RKO (cell line): Measurements from ENCODE around the gene ZNF524.
A peak's percentile ranks its signal among the peaks of the same experiment; 100 is the strongest.

Source experiments
- DNase-seq: peaks from one replicate; pipeline ENCODE4 v3.0.0-alpha.2; 2016; ENCODE audit warnings: low spot score

Gene ZNF524

DNA sequence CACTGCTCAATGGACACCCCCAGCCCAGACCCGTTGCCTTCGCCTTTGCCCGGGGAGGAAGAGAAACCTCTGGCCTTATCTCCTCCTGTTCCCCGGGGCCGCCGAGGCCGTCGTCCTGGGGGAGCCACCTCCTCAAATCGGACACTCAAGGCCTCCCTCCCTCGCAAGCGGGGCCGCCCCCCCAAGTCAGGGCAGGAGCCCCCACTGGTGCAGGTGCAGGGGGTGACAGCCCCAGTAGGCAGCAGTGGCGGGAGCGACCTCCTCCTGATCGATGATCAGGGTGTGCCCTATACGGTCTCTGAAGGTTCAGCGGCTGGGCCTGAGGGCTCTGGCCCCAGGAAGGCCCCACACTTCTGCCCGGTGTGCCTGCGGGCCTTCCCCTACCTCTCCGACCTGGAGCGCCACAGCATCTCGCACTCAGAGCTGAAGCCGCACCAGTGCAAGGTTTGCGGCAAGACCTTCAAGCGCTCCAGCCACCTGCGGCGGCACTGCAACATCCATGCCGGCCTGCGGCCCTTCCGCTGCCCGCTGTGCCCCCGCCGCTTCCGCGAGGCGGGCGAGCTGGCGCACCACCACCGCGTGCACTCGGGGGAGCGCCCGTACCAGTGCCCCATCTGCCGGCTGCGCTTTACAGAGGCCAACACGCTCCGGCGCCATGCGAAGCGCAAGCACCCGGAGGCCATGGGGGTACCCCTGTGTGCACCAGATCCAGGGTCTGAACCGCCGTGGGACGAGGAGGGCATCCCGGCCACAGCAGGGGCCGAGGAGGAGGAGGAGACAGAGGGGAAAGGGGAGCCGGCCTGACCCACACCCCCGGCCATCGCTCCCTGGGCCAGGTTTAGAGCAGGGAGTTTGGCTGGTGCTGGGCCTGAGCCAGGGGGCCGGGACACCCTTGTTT lies 2.3 kb downstream of the ZNF524 start:
- no peak for DNase-seq

DNA sequence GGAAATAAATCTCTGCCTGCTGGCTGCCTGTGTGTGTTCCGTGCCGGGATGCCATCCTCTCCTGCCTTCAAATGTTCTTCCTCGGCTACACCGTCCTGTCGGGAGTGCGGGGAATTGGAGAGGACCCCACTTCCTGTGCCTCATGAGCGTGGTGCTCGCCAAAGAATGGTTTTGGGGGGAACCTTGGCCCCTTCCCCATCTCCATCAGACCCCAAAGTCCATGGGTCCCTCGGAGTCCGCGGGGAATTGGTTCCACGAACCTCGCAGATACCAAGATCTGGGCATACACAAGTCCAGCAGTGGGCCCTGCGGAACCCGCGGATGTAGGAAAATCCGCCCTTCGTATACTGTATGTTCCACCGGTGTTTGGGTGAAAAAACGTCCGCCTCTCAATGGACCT lies 3.0 kb downstream of the ZNF524 start:
- DNase-seq, result no peak

DNA sequence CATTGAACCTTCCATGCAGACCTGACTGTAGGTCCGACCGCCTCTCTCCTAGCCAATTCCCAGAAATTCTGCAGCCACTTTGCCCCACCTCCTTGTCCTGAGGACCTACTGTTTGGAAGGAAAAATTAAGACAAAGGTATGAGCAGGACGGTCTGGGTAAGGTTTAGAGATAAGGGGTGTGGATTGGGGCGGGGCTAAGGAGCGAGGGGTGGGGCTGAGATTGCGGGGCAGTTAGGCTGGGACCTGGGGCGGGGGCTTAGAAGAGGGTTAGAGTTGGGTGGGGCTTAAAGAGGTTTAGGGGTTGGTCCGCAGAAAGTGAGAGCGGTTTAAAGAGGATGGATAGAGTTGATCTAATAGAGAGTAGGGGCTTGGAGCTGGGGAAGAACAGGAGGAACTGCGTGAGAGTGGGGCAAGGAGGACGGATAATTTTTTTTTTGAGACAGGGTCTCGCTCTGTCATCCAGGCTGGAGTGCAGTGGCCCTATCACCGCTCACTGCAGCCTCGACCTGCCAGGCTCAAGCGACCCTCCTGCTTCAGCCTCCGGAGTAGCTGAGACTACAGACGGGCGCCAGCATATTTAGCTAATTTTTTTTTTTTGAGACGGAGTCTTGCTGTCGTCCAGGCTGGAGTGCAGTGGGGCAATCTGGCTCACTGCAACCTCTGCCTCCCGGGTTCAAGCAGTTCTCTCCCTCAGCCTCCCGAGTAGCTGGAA lies 3.6 kb downstream of the ZNF524 start:
- DNase-seq, result no peak

DNA sequence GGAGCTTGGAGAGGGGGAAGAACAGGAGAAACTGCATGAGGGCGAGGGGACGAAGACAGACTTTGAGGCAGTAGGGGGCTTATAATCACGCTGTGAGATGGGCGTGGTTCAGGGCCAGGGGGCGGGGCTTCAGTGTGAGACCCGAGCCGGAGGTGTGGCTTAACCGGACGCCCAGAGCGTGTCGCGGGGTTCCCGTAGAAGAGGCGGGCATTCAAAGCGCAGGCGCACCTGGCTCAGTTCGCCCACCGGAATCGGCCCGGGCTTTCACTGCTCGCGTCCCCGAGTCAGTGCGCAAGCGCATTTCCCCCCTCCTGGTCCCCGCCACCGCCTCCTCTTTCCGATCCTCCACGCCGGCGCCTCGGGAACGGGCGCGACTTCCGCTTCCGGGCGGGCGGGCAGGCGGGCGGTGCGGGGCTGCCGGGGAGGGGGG lies 5.1 kb downstream of the ZNF524 start:
- DNase-seq, result peak; percentile 98

DNA sequence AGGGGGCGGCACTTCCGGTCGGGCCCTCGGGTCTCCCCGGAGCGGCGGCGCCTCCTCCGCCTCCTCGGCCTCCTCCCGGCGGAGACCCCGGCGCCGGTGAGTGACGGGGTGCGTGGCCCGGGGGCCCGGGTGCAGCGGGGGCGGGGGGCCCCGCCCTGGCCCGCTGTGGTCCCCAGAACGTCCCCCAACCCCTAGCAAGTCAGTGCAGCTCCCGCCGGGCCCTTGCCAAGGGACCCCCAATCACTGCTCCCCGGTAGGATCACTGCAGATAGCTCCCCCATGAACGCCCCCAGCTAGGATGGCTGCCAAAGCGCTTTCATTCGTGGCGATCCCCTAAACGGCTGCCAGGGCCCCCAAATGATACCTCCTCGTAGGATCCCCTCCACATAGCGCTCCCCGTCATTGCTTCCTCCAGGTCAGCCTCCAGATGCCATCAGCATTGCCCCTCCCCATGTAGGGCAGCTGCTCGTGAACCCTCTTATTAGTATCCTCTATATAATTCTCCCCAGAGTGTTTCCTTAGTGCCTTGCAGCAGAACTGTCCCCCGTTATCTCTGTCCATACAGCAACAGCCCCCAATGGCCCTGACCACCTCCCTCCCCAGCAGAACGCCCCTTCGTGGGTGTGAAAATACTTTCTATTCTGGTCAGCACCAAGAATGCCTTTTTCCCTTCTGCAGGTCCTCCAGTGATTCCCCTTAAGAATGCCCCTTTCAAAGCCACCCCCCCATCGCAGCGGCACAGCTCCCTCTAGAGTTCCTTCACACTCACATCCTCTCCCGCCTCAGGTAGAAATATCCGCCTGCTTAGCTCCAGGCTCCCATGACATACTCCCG lies 5.8 kb downstream of the ZNF524 start, which contains the start of gene ZNF865:
TSS of gene ZNF865 (plus strand) at position 11 of the 834 bp plus-strand sequence. CDS start 7,972 bp downstream, outside the sequence.
- DNase-seq, result peak; percentile 87

DNA sequence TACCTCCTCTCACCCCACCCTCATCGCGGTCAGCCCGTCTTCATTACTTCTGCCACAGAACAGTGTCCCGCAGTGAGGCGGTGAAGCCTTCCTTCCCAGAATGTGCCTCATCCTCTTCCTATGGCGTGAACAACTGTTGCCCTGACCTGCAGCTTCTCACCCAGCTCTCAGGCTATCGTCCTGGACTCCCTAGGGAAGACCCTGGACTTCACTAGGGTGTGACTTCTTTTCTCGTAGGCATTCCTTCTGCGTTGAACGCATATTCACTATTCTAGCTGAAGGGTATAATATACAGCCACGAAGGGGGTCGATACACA lies 6.3 kb downstream of the ZNF524 start:
- DNase-seq, result no peak

DNA sequence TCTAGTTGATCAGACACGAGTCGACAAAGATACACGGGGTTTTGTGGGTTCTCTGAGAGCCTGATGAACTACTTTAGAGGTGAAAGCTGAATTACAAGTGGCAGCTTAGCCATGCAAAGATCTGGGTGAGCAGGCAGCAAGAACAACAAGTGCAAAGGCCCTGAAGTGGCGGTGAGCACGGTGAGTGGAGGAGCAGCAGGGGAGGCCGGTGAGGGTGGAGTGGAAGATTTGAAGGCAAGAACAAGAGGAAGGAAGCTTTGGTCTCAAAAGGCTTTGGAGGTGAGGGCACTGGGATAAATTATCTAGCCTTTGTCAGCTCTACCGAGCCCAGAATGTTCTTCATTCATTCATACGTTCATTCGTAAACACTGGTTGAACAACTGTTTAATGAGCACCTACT lies 6.7 kb downstream of the ZNF524 start:
- DNase-seq, result no peak

DNA sequence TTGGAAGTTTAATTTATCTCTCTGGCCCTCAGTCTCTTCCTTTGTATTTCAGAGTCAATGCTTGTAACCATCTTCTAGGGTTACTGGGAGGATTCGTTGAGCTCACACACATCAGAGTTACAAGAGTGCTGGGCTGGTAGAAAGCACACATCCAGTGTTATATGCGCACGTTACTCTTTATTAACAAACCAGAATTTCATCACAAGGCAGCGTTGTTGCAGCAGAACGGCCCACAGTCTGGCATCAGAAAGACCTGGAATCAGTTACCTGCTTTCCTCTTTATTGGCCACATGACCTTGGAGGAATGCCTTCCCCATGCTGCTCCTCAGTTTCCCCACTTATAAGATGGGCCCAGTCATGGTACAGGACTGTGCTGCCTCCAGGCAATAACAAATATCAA lies 9.2 kb downstream of the ZNF524 start:
- no peak for DNase-seq

DNA sequence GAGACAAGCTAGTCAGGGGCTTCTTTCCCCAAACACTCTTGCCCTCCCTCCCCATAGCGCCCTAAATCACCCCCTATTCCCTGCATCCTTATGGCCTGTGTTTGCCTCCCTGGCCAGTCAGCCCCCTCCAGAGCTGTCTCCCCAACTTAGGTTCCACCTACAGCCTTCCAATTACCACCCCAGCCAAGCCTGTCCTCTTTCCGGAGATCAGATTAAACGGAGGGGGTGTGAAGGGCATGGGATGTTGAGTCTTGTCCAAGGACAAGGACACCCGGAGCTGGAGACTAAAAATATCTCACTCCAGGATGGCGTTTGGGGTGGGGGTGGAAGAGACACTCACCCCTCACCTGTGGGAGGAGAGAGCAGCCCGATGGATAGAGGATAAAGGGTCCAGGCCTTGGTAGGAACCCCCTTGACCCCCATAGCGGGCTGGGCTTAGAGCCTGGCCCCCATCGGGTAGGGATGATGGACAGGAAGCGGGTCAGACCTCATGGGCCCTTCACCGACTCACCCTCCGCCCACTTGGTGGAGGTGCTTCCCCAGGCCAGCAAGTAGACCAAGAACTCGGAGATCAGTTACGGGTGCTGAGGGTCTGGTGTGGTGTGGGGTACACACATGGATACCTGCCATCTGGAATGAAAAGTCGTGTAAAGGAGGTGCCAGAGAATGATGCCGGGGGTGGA lies 11.4 kb downstream of the ZNF524 start:
- DNase-seq, result no peak

DNA sequence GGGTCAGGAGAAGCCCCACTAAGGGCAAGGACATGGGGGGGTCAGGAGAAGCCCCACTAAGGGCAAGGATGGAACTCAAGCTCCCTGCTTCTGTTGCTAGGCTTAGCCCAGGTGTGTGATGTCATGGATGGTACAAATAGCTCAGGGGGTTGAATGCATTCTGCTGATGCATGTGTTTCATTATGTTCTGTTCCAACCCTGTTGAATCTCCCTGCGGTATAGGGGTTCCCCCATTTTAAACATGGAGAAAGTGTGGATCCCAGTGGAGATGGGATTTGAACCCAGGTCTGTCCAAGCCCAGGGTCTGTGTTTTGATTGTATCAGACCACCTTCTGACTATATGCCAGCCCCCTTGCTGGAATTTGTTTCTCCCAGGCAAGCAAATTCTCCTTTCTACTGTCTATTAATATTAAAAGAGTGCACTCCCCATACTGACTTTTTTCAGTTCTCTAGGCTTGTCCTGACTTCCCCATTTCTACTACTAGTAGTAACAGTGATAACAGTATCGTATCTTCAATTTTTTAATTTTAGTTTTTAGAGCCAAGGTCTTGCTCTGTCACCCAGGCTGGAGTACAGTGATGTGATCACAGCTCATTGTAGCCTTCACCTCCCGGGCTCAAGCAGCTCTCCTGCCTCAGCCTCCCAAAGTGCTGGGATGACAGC lies 12.0 kb downstream of the ZNF524 start:
- DNase-seq, result no peak

DNA sequence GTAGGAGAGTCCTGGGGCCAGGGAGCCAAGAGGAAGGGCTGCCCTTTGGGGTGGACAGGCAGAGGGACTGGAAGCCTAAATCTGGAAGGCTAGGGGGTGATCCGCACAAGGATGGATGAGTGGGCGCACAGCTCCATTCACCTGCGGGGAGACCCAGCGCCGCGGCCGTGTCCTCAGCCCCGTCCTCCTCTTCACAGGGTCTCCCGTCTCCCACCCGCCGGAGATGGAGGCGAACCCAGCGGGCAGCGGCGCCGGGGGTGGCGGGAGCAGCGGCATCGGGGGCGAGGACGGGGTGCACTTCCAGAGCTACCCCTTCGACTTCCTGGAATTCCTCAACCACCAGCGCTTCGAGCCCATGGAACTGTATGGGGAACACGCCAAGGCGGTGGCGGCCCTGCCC lies 13.3 kb downstream of the ZNF524 start:
- no peak for DNase-seq

DNA sequence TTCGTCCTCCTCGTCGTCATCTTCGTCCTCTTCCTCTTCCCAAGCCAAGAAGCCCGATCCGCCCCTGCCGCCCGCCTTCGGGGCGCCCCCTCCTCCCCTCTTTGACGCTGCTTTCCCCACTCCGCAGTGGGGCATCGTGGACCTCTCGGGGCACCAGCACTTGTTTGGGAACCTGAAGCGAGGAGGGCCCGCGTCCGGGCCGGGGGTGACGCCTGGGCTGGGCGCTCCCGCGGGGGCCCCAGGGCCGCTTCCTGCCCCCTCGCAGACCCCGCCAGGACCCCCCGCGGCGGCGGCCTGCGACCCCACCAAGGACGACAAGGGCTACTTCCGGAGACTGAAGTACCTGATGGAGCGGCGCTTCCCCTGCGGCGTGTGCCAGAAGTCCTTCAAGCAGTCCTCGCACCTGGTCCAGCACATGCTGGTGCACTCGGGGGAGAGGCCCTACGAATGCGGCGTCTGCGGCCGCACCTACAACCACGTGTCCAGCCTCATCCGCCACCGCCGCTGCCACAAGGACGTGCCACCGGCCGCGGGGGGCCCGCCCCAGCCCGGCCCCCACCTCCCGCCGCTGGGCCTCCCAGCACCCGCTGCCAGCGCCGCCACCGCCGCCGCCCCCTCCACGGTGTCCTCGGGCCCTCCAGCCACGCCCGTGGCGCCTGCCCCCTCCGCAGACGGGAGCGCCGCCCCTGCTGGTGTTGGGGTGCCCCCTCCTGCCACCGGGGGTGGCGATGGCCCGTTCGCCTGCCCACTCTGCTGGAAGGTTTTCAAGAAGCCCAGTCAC lies 14.0 kb downstream of the ZNF524 start:
- DNase-seq, result no peak

DNA sequence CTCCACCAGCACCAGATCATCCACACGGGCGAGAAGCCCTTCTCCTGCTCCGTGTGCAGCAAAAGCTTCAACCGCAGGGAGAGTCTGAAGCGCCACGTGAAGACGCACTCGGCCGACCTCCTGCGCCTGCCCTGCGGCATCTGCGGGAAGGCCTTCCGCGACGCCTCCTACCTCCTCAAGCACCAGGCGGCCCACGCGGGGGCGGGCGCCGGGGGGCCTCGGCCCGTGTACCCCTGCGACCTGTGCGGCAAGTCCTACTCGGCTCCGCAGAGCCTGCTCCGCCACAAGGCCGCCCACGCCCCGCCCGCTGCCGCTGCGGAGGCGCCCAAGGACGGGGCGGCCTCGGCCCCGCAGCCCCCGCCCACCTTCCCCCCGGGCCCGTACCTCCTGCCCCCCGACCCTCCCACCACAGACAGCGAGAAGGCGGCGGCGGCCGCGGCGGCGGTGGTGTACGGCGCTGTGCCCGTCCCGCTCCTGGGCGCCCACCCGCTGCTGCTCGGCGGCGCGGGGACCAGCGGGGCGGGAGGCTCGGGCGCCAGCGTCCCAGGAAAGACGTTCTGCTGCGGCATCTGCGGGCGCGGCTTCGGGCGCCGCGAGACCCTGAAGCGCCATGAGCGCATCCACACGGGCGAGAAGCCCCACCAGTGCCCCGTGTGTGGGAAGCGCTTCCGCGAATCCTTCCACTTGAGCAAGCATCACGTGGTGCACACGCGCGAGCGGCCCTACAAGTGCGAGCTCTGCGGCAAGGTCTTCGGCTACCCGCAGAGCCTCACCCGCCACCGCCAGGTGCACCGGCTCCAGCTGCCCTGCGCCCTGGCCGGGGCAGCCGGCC lies 14.8 kb downstream of the ZNF524 start:
- DNase-seq, result no peak

DNA sequence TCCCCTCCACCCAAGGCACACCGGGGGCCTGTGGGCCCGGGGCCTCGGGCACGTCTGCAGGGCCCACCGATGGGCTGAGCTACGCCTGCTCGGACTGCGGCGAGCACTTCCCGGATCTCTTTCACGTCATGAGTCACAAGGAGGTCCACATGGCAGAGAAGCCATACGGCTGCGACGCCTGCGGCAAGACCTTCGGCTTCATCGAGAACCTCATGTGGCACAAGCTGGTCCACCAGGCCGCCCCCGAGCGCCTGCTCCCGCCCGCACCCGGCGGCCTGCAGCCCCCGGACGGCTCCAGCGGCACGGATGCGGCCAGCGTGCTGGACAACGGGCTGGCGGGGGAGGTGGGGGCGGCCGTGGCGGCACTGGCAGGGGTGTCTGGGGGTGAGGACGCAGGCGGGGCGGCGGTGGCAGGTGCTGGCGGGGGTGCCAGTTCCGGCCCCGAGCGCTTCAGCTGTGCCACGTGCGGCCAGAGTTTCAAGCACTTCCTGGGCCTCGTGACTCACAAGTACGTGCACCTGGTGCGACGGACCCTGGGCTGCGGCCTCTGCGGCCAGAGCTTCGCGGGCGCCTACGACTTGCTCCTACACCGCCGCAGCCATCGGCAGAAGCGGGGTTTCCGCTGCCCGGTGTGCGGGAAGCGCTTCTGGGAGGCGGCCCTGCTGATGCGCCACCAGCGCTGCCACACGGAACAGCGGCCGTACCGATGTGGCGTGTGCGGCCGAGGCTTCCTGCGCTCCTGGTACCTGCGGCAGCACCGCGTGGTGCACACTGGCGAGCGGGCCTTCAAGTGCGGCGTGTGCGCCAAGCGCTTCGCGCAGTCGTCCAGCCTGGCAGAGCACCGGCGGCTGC lies 15.7 kb downstream of the ZNF524 start:
- no peak for DNase-seq

DNA sequence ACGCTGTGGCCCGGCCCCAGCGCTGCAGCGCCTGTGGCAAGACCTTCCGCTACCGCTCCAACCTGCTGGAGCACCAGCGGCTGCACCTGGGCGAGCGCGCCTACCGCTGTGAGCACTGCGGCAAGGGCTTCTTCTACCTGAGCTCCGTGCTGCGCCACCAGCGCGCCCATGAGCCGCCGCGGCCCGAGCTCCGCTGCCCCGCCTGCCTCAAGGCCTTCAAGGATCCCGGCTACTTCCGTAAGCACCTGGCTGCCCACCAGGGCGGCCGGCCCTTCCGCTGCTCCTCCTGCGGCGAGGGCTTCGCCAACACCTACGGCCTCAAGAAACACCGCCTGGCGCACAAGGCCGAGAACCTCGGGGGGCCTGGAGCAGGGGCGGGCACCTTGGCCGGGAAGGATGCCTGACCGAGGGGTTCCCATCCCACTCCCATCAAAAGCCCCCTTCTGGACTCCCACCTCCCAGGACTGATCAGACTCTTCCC lies 16.3 kb downstream of the ZNF524 start:
- no peak for DNase-seq

DNA sequence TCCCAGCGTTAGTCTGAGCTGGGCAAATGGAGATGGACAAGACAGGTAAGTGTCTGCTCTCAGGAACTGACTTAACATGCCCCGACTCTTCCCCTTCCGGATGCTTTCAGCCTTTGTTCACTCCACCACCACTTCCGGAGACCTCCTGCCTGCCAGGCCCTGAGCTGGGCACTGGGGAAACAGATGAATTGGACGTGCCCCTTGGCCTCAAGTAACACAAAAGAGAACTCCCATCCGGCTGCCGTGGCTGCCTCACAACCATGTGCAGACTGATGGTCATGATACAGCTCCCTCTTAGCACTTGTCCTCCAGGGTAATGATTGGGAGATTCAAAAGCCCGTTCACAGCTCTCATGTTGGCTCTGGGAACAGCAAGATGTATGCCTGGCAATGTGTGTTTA lies 17.3 kb downstream of the ZNF524 start:
- no peak for DNase-seq

DNA sequence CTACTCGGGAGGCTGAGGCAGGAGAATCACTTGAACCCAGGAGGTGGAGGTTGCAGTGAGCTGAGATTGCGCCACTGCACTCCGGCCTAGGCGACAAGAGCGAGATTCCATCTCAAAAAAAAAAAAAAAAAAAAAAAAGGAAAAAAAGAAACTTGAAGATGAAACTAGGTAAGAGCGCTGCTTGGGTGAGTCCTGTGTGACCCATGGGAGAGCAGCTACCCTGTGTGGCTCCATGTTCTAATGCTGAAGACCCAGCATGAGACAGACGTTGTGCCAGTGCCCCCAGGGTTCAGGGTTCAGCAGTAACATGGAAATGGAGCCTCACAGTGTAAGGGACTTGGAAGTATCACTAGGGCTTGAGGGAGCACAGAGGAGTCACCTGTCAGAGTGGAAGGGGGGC lies 18.3 kb downstream of the ZNF524 start:
- DNase-seq, result no peak

DNA sequence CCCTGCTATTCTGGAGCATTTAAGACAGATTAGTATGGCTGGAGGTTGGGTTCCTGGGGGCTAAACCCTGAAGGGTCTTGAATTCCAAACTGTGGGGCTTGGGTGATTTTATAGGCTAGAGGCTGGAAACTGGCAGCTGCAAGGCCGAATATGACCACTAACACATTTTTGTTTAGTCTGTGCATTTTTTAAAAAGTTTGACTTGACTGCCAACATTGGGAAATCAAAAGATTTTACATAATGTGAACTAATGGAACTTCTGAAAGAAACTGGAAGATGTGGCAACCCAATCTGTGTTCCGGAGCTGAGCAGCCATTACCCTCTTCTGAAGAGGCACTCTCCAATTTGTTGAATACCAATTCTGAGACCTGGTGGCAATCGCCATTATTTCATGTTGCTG lies 19.2 kb downstream of the ZNF524 start:
- DNase-seq, result no peak
